Body of pancreas (tissue), 4 donors: ENCODE results near the gene NR2F2.

Source experiments
- POLR2A ChIP-seq, 3 donors: fragments of 450-650 bp; IDR thresholded peaks; one replicate each; pipeline ENCODE4 v1.6.1; 2016; ENCODE audit warnings: antibody characterized with exemption in 3 of 3, mild to moderate bottlenecking in 2 of 3
- TF ChIP-seq, protein P1 (sequence below), 7 experiments: fragments of 450-650 bp in 4 of 7; fragments of 200-600 bp in 3 of 7; sonication (generic) in 3 of 7; IDR thresholded peaks; one replicate each; pipeline ENCODE4 v1.5.1; 2016 to 2019; ENCODE audit warnings: antibody characterized with exemption in 7 of 7

DNA sequence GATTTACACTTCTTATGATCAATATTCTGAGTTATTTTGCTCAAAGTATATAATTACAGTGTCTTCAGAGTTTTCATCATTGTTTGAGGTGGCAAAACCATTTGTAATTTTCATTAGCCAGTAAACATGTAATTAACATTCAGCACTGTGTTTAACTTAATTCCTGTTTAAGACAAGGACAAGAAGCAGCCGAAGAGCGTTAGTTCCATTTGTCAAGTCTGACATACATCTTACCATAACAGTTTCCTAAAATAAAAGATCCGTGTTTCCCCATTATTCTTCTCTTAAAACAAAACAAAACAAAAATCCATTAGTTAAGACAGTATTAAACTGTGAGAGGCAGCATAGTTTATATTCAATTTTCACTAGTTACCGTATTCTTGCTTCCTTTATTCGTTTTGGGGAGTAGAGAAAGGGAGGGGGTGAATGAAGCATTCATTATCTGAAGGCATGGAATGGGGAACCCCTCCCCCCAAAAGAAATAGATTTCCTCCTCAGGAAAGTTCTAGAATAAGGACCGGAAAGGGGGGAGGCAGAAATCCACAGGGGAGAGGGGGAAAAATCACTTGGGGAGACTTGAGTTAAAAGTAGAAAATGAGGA, 5.5 kb upstream of the NR2F2 start:
- TF ChIP-seq, protein P1, sequence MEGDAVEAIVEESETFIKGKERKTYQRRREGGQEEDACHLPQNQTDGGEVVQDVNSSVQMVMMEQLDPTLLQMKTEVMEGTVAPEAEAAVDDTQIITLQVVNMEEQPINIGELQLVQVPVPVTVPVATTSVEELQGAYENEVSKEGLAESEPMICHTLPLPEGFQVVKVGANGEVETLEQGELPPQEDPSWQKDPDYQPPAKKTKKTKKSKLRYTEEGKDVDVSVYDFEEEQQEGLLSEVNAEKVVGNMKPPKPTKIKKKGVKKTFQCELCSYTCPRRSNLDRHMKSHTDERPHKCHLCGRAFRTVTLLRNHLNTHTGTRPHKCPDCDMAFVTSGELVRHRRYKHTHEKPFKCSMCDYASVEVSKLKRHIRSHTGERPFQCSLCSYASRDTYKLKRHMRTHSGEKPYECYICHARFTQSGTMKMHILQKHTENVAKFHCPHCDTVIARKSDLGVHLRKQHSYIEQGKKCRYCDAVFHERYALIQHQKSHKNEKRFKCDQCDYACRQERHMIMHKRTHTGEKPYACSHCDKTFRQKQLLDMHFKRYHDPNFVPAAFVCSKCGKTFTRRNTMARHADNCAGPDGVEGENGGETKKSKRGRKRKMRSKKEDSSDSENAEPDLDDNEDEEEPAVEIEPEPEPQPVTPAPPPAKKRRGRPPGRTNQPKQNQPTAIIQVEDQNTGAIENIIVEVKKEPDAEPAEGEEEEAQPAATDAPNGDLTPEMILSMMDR (IDR thresholded peaks at IDR 0.05) = no peak
- no peak for TF ChIP-seq POLR2A (IDR thresholded peaks at IDR 0.05)
